K562 (cell line): ENCODE measurements around the gene SLITRK4.

Experiments
- CUX1 ChIP-seq: fragments of 200-800 bp; sonication (Bioruptor generic); IDR thresholded peaks from 2 replicates; pipeline ENCODE4 v1.6.1; 2016; ENCODE audit warnings: missing genetic modification characterization, missing compliant biosample characterization
- GABPA ChIP-seq: fragments of 200-800 bp; sonication (Bioruptor generic); conservative IDR thresholded peaks from 2 replicates; pipeline ENCODE4 v1.6.1; 2016; ENCODE audit warnings: low read depth, missing genetic modification characterization, missing compliant biosample characterization
- HDAC8 ChIP-seq: fragments of 450-650 bp; IDR thresholded peaks from 2 replicates; pipeline ENCODE4 v1.6.1; 2016; ENCODE audit warnings: mild to moderate bottlenecking, missing genetic modification characterization, moderate library complexity, missing compliant biosample characterization
- HNRNPUL1 ChIP-seq: fragments of 200-400 bp; formaldehyde crosslinking; IDR thresholded peaks from 2 replicates; pipeline ENCODE4 v1.6.1; 2017; ENCODE audit warnings: low read length
- MEF2A ChIP-seq: IDR thresholded peaks from 2 replicates; pipeline ENCODE4 v1.6.1; 2011; ENCODE audit warnings: low read depth, mild to moderate bottlenecking, low read length, moderate library complexity; ENCODE audit not compliant: control insufficient read depth
- PHF20 ChIP-seq: fragments of 450-650 bp; IDR thresholded peaks from 2 replicates; pipeline ENCODE4 v1.6.1; 2018; ENCODE audit not compliant: partially characterized antibody
- POLR2AphosphoS5 ChIP-seq: IDR thresholded peaks from 2 replicates; pipeline ENCODE4 v1.6.1; 2011; ENCODE audit warnings: mild to moderate bottlenecking, low read depth, low read length, moderate library complexity; ENCODE audit not compliant: control insufficient read depth, insufficient read depth
- ZNF146 ChIP-seq: IDR thresholded peaks from one replicate; pipeline ENCODE4 v1.6.1; 2018; ENCODE audit warnings: missing compliant biosample characterization; ENCODE audit not compliant: unreplicated experiment
- ZNF695 ChIP-seq: fragments of 450-650 bp; formaldehyde crosslinking; IDR thresholded peaks from 2 replicates; pipeline ENCODE4 v1.4.0; 2020; ENCODE audit warnings: mild to moderate bottlenecking, moderate library complexity
- ZNF780A ChIP-seq: fragments of 250-450 bp; sonication (Bioruptor Pico); IDR thresholded peaks from 2 replicates; pipeline ENCODE4 v1.5.0; 2021; ENCODE audit warnings: mild to moderate bottlenecking

- TF ChIP-seq HNRNPUL1 (no peak), ZNF146 (CRISPR knock-in tag) (no peak), GABPA (tag) (no peak), POLR2AphosphoS5 (no peak), HDAC8 (tag) (no peak), PHF20 (no peak), ZNF780A (CRISPR knock-in tag) (no peak), CUX1 (no peak), MEF2A (no peak), ZNF695 (no peak)
Measured at GRCh38 chrX:143634309-143634662, 1.6 kb downstream of the SLITRK4 start.
